ENCODE measurements around the gene CECR2.
"Not testable (repeated sequence)": the region's sequence is repeated elsewhere in the genome, so short reads cannot be mapped to it uniquely, and the experiment has no call there.

CECR2 gene

DNA sequence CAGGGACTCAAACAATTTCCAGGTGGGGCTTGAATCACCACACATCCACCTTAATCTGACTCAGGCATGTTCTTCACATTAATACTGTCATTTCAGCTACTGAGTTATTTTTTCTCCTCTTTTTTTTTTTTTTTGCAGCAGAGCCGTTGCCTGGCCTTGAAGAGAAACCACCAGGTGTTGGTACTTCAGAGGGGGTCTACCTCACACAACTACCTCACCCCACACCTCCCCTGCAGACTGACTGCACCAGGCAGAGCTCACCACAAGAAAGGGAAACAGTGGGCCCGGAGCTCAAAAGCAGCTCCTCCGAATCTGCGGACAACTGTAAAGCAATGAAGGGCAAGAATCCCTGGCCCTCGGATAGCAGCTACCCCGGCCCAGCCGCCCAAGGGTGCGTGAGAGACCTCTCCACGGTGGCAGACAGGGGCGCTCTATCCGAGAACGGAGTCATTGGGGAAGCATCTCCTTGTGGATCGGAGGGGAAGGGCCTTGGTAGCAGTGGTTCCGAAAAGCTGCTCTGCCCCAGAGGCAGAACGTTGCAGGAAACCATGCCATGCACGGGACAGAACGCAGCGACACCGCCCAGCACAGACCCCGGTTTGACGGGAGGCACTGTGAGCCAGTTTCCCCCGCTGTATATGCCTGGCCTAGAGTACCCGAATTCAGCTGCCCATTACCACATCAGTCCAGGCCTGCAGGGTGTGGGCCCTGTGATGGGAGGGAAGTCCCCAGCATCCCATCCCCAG lies 178.9 kb downstream of the CECR2 start:
- DNase-seq (ENCODE audit: insufficient read length, low spot score) (no peak), FAIRE-seq (no peak)
- TF ChIP-seq POU2F2 (IDR thresholded peaks at IDR 0.05; ENCODE audit: low read depth, low read length) = no peak
- no peak for TF ChIP-seq TAF1 (IDR thresholded peaks at IDR 0.05; ENCODE audit: low read depth, low read length)
- no peak for TF ChIP-seq POLR2A (IDR thresholded peaks at IDR 0.05; ENCODE audit: low read depth, low read length)
- TF ChIP-seq SPI1 (IDR thresholded peaks at IDR 0.05; ENCODE audit: low read depth, low read length) = no peak
- TF ChIP-seq PAX5 (IDR thresholded peaks at IDR 0.05; ENCODE audit: insufficient read depth, low read length, severe bottlenecking) = no peak
- no peak for TF ChIP-seq POLR2AphosphoS5 (IDR thresholded peaks at IDR 0.05; ENCODE audit: low read depth, low read length)

- TF ChIP-seq POLR2A (IDR thresholded peaks at IDR 0.05; ENCODE audit: low read depth, low read length) (no peak), POU2F2 (IDR thresholded peaks at IDR 0.05; ENCODE audit: low read depth, low read length) (no peak), SPI1 (IDR thresholded peaks at IDR 0.05; ENCODE audit: low read depth, low read length) (no peak), PAX5 (IDR thresholded peaks at IDR 0.05; ENCODE audit: insufficient read depth, low read length, severe bottlenecking) (no peak), TAF1 (IDR thresholded peaks at IDR 0.05; ENCODE audit: low read depth, low read length) (no peak), POLR2AphosphoS5 (IDR thresholded peaks at IDR 0.05; ENCODE audit: low read depth, low read length) (no peak)
- DNase-seq (ENCODE audit: insufficient read length, low spot score) (no peak), FAIRE-seq (no peak)
These were observed 179.4 kb downstream of the CECR2 start for GRCh38 chr22:17548756-17549035.

GRCh38 chr22:17549183-17549582 lies 179.9 kb downstream of the CECR2 start:
- no peak for DNase-seq (ENCODE audit: insufficient read length, low spot score)
- TF ChIP-seq POLR2AphosphoS5 (IDR thresholded peaks at IDR 0.05; ENCODE audit: low read depth, low read length) (no peak), PAX5 (IDR thresholded peaks at IDR 0.05; ENCODE audit: insufficient read depth, low read length, severe bottlenecking) (no peak), SPI1 (IDR thresholded peaks at IDR 0.05; ENCODE audit: low read depth, low read length) (no peak), POU2F2 (IDR thresholded peaks at IDR 0.05; ENCODE audit: low read depth, low read length) (no peak), POLR2A (IDR thresholded peaks at IDR 0.05; ENCODE audit: low read depth, low read length) (no peak), TAF1 (IDR thresholded peaks at IDR 0.05; ENCODE audit: low read depth, low read length) (no peak)
- no peak for FAIRE-seq

GRCh38 chr22:17549655-17550054 lies 180.4 kb downstream of the CECR2 start:
- FAIRE-seq (no peak), DNase-seq (ENCODE audit: insufficient read length, low spot score) (no peak)
- TF ChIP-seq POLR2AphosphoS5 (IDR thresholded peaks at IDR 0.05; ENCODE audit: low read depth, low read length) (no peak), SPI1 (IDR thresholded peaks at IDR 0.05; ENCODE audit: low read depth, low read length) (no peak), POU2F2 (IDR thresholded peaks at IDR 0.05; ENCODE audit: low read depth, low read length) (no peak), PAX5 (IDR thresholded peaks at IDR 0.05; ENCODE audit: insufficient read depth, low read length, severe bottlenecking) (no peak), POLR2A (IDR thresholded peaks at IDR 0.05; ENCODE audit: low read depth, low read length) (no peak), TAF1 (IDR thresholded peaks at IDR 0.05; ENCODE audit: low read depth, low read length) (no peak)

DNA sequence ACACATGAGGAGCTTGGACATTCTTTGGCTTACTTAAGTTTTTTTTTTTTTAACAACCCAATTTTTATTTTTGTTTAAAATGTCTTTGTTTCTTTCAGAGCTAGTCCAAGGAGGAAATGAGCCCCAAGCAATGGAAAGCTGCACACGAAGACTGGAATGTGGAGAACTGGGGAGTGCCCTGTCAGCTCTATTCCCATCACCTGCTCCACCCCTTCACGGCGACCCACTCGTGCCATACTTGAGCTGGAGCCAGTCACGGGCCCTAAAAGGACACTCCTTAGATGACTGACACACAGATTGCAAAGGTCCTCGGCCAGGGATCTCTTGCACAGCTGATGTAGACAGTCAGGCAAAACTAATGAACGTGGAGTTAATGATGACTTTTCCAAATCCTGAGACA lies 183.5 kb downstream of the CECR2 start:
- TF ChIP-seq POLR2AphosphoS5 (IDR thresholded peaks at IDR 0.05; ENCODE audit: low read depth, low read length) (no peak), POU2F2 (IDR thresholded peaks at IDR 0.05; ENCODE audit: low read depth, low read length) (no peak), TAF1 (IDR thresholded peaks at IDR 0.05; ENCODE audit: low read depth, low read length) (no peak), PAX5 (IDR thresholded peaks at IDR 0.05; ENCODE audit: insufficient read depth, low read length, severe bottlenecking) (no peak), POLR2A (IDR thresholded peaks at IDR 0.05; ENCODE audit: low read depth, low read length) (no peak), SPI1 (IDR thresholded peaks at IDR 0.05; ENCODE audit: low read depth, low read length) (no peak)
- FAIRE-seq (no peak), DNase-seq (ENCODE audit: insufficient read length, low spot score) (no peak)

- TF ChIP-seq POLR2AphosphoS5 (IDR thresholded peaks at IDR 0.05; ENCODE audit: low read depth, low read length) = no peak
- no peak for TF ChIP-seq POLR2A (IDR thresholded peaks at IDR 0.05; ENCODE audit: low read depth, low read length)
- TF ChIP-seq TAF1 (IDR thresholded peaks at IDR 0.05; ENCODE audit: low read depth, low read length) = no peak
- no peak for TF ChIP-seq PAX5 (IDR thresholded peaks at IDR 0.05; ENCODE audit: insufficient read depth, low read length, severe bottlenecking)
- TF ChIP-seq SPI1 (IDR thresholded peaks at IDR 0.05; ENCODE audit: low read depth, low read length) = no peak
- TF ChIP-seq POU2F2 (IDR thresholded peaks at IDR 0.05; ENCODE audit: low read depth, low read length) = no peak
- DNase-seq (ENCODE audit: insufficient read length, low spot score) = no peak
- no peak for FAIRE-seq
These were observed 185.6 kb downstream of the CECR2 start for GRCh38 chr22:17554814-17555213.

DNA sequence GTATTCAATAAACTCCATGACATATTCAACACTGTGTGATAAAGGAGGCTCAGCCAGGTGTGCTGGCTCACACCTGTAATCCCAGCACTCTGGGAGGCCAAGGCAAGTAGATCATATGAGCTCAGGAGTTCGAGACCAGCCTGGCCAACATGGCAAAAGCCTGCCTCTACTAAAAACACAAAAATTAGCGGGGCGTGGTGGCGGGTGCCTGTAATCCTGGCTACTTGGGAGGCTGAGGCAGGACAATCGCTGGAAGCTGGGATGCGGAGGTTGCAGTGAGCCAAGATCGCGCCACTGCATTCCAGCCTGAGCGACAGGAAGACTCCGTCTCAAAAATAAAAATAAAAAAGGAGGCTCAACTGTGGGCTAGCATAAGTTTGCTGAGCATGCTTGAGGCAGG lies 189.9 kb downstream of the CECR2 start:
- TF ChIP-seq SPI1 (IDR thresholded peaks at IDR 0.05; ENCODE audit: low read depth, low read length) (no peak), PAX5 (IDR thresholded peaks at IDR 0.05; ENCODE audit: insufficient read depth, low read length, severe bottlenecking) (no peak), POLR2A (IDR thresholded peaks at IDR 0.05; ENCODE audit: low read depth, low read length) (no peak), POU2F2 (IDR thresholded peaks at IDR 0.05; ENCODE audit: low read depth, low read length) (no peak), POLR2AphosphoS5 (IDR thresholded peaks at IDR 0.05; ENCODE audit: low read depth, low read length) (no peak), TAF1 (IDR thresholded peaks at IDR 0.05; ENCODE audit: low read depth, low read length) (no peak)
- FAIRE-seq = no peak
- no peak for DNase-seq (ENCODE audit: insufficient read length, low spot score)

DNA sequence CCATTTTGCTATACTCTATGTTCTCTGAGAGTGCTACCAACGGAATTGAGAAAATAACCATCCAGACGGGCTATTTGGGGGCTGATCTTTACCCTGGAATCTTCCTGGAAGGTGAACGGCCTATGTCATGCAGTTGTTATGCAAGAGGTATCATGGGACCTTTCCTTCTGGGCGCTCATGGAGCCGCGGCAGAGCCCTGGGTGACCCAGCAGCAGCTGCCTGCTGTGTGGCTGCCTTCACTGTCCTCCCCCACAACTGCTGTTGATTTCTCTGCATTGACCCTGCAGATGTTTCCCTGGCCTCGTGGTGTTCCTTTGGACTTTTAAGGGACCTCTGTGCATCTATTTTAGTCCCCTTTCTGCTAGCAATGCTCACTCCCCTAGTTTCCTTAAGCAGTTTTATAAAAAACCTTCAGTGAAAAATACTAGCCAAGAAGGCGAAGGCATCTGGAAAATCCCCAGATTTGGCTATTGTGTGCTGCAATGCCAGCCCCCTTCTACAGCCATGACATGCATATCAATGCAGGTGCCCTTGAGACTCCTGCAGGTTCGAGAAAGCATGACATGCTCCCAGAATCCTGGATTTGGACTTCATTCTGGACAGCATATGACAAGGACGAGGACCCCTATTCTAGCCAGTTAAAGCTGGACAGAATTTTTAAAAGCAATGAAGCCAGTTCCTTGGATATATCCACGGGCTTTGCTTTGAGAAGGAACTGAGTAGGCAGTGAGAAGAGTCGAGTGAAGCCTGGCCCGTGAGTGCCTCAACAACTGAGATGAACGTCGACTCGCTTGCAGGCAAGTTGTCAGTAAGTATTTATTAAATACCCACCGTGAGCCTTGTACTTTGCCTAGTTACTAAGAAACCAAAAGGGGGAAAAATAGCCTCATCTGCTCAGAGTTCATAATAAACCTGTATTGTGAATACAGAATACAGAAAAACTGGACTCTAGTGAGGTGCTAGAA lies 193.9 kb downstream of the CECR2 start, which contains the start of gene SLC25A18:
Gene SLC25A18, plus strand, starts transcription at position 593 of the 965 bp plus-strand sequence. CDS start 16,447 bp downstream, outside the sequence.
- DNase-seq (ENCODE audit: insufficient read length, low spot score) (no peak), FAIRE-seq (no peak)
- TF ChIP-seq POLR2AphosphoS5 (IDR thresholded peaks at IDR 0.05; ENCODE audit: low read depth, low read length) (no peak), SPI1 (IDR thresholded peaks at IDR 0.05; ENCODE audit: low read depth, low read length) (no peak), POLR2A (IDR thresholded peaks at IDR 0.05; ENCODE audit: low read depth, low read length) (no peak), POU2F2 (IDR thresholded peaks at IDR 0.05; ENCODE audit: low read depth, low read length) (no peak), TAF1 (IDR thresholded peaks at IDR 0.05; ENCODE audit: low read depth, low read length) (no peak), PAX5 (IDR thresholded peaks at IDR 0.05; ENCODE audit: insufficient read depth, low read length, severe bottlenecking) (no peak)

DNA sequence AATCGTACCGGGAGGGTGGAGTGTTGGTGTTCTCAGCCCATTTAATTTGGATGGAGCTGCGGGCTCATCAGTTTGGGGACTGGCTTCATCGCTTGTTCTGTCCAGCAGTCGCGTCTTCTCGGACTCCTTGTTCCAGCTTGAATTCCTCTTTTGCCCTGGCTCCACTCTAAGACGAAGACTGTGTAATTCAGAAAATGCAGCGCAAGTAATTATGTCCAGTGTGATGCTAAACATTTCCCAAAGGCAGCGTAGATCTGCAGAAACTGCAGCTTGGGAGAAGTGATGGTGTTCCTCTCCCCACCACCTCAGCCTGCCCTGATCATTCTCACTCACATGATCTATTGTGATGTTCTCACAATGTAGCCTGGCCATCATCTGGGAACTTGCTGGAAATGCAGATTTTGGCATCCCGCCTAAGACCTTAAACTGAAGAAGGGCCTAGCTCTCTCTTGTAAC lies 194.7 kb downstream of the CECR2 start:
- DNase-seq (ENCODE audit: insufficient read length, low spot score) (no peak), FAIRE-seq (no peak)
- TF ChIP-seq TAF1 (IDR thresholded peaks at IDR 0.05; ENCODE audit: low read depth, low read length) (no peak), POLR2A (IDR thresholded peaks at IDR 0.05; ENCODE audit: low read depth, low read length) (no peak), POU2F2 (IDR thresholded peaks at IDR 0.05; ENCODE audit: low read depth, low read length) (no peak), PAX5 (IDR thresholded peaks at IDR 0.05; ENCODE audit: insufficient read depth, low read length, severe bottlenecking) (no peak), POLR2AphosphoS5 (IDR thresholded peaks at IDR 0.05; ENCODE audit: low read depth, low read length) (no peak), SPI1 (IDR thresholded peaks at IDR 0.05; ENCODE audit: low read depth, low read length) (no peak)

DNA sequence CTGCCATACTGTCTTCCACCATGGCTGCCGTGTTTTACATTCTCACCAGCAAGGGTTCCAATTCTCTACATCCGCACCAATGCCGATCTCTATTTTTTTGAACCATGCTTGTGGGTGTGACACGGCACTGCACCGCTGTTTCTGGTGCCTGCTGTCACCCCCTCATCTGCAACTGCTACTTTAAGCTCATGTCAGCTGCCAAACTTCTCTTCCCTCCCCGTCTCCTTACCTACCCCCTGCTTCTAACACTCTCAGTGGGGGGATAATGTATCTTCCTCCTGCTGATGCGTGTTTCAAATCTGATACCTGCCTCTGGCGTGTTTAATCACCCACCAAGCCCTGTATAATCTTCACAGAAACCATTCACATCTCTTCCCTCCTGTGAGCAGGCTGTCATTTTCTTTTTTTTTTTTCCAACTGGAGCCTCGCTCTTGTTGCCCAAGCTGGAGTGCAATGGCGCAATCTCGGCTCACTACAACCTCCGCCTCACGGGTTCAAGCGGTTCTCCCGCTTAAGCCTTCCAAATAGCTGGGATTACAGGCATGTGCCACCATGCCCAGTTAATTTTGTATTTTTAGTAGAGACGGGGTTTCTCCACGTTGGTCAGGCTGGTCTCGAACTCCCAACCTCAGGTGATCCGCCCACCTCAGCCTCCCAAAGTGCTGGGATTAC lies 196.9 kb downstream of the CECR2 start:
- not testable (repeated sequence) for DNase-seq (ENCODE audit: insufficient read length, low spot score)

More for the DNA sequence above, 196.9 kb downstream of the CECR2 start:
- not testable (repeated sequence) for FAIRE-seq
